G401 (cell line): Measurements from ENCODE around the gene C8G. TPM values are rescaled to one million over a fixed set of nuclear protein-coding genes. Genes with fewer than 3 reads are reported as not detected.

Experiments used
- DNase-seq: peaks from one replicate; pipeline ENCODE4 v3.0.0-alpha.2; 2015; ENCODE audit warnings: low spot score
- in situ Hi-C: cut with HindIII; loops from 2 replicates; pipeline ENCODE4 v1.10.0; 2016; ENCODE audit warnings: low sequenced_read_pairs, mixed read lengths
- total RNA-seq: library from RNA; depleted of rRNA; stranded (reverse); fragments of >200 nt; shearing (Covaris generic); gene quantifications from 2 replicates; pipeline ENCODE4 v1.2.3, GENCODE V29; 2014

C8G gene
- total RNA-seq, 1 experiment from 2014 or later, result not detected

- DNase-seq, result peak; percentile 58
- in situ Hi-C loops, result no loop called here
These were observed 28.5 kb upstream of the C8G start for GRCh38 chr9:136916330-136917184.

GRCh38 chr9:136917902-136918301, 27.1 kb upstream of the C8G start:
- in situ Hi-C loops, result no loop called here
- no peak for DNase-seq

- no peak for DNase-seq
- in situ Hi-C loops, result no loop called here
These were observed 25.0 kb upstream of the C8G start for GRCh38 chr9:136920069-136920468.

GRCh38 chr9:136920734-136921231, 24.3 kb upstream of the C8G start:
- DNase-seq, result no peak
- in situ Hi-C loops, result no loop called here

- no peak for DNase-seq
- in situ Hi-C loops, result no loop called here
These were observed 23.7 kb upstream of the C8G start for GRCh38 chr9:136921307-136921706.

- no peak for DNase-seq
These were observed 23.3 kb upstream of the C8G start for GRCh38 chr9:136921718-136922117.

GRCh38 chr9:136922540-136922939, 22.5 kb upstream of the C8G start:
- in situ Hi-C loops, result no loop called here
- no peak for DNase-seq

More at GRCh38 chr9:136921718-136922117, 23.3 kb upstream of the C8G start:
- in situ Hi-C loops, result no loop called here

GRCh38 chr9:136923881-136924280, 21.2 kb upstream of the C8G start:
- in situ Hi-C loops, result no loop called here
- no peak for DNase-seq

GRCh38 chr9:136925414-136926153, 19.5 kb upstream of the C8G start:
- DNase-seq, result no peak
- in situ Hi-C loops, result loop anchor here (25.0 kb wide), 2 partner anchors 112 to 237 kb away; partner anchors contain the start of genes ABCA2, FUT7, LRRC26 and NPDC1

GRCh38 chr9:136926154-136926704, 18.8 kb upstream of the C8G start:
- no peak for DNase-seq
- in situ Hi-C loops, result loop anchor here (25.0 kb wide), 2 partner anchors 111 to 236 kb away; partner anchors contain the start of genes ABCA2, FUT7, LRRC26 and NPDC1

GRCh38 chr9:136926749-136927148, 18.3 kb upstream of the C8G start:
- DNase-seq, result no peak
- in situ Hi-C loops, result loop anchor here (25.0 kb wide), 2 partner anchors 111 to 236 kb away; partner anchors contain the start of genes ABCA2, FUT7, LRRC26 and NPDC1

GRCh38 chr9:136927343-136928271, 17.4 kb upstream of the C8G start:
- DNase-seq, result no peak
- in situ Hi-C loops, result loop anchor here (25.0 kb wide), 2 partner anchors 110 to 235 kb away; partner anchors contain the start of genes ABCA2, FUT7, LRRC26 and NPDC1

- in situ Hi-C loops, result loop anchor here (25.0 kb wide), 2 partner anchors 109 to 234 kb away; partner anchors contain the start of genes ABCA2, FUT7, LRRC26 and NPDC1
These were observed 16.5 kb upstream of the C8G start for GRCh38 chr9:136928591-136928990.

GRCh38 chr9:136930014-136930413, 15.0 kb upstream of the C8G start:
- DNase-seq, result no peak
- in situ Hi-C loops, result loop anchor here (10.0 to 25.0 kb wide), 4 partner anchors 45 to 232 kb away; partner anchors contain the start of genes ABCA2, FUT7, LRRC26 and NPDC1

More at GRCh38 chr9:136928591-136928990, 16.5 kb upstream of the C8G start:
- peak; percentile 78 for DNase-seq

GRCh38 chr9:136931611-136932130, 13.4 kb upstream of the C8G start:
- in situ Hi-C loops, result loop anchor here (10.0 to 25.0 kb wide), 4 partner anchors 47 to 231 kb away; partner anchors contain the start of genes ABCA2, FUT7, LRRC26 and NPDC1
- no peak for DNase-seq

GRCh38 chr9:136934277-136934676, 10.8 kb upstream of the C8G start:
- in situ Hi-C loops, result loop anchor here (10.0 to 25.0 kb wide), 4 partner anchors 49 to 228 kb away; partner anchors contain the start of genes ABCA2, FUT7, LRRC26 and NPDC1
- DNase-seq, result no peak

GRCh38 chr9:136935651-136936050, 9.4 kb upstream of the C8G start:
- no peak for DNase-seq
- in situ Hi-C loops, result loop anchor here (10.0 to 25.0 kb wide), 4 partner anchors 51 to 227 kb away; partner anchors contain the start of genes ABCA2, FUT7, LRRC26 and NPDC1
